Fibroblast of mammary gland (primary cell): ENCODE data around the gene MRPL43.

ENCODE experiments used
- DNase-seq: peaks from one replicate; pipeline ENCODE4 v3.0.0-alpha.2; 2010; ENCODE audit warnings: low read depth
- H3K4me3 ChIP-seq: 2 replicates; pipeline ENCODE4 v1.5.1; 2011; ENCODE audit warnings: low read depth, mild to moderate bottlenecking, low read length, moderate library complexity; ENCODE audit not compliant: control insufficient read depth
- CTCF ChIP-seq: conservative IDR thresholded peaks from 2 replicates; pipeline ENCODE4 v1.5.1; 2011; ENCODE audit warnings: low read depth, low read length, inconsistent platforms; ENCODE audit not compliant: control insufficient read depth, insufficient read depth

MRPL43 gene

GRCh38 chr10:101027106-101027720 is 39.9 kb upstream of the MRPL43 start:
- DNase-seq, result no peak
- no peak for TF ChIP-seq CTCF
- H3K4me3 ChIP-seq, result no peak overlapping the region

- no peak overlapping the region for H3K4me3 ChIP-seq
- no peak for DNase-seq
- TF ChIP-seq CTCF, result no peak
Measured at GRCh38 chr10:101022967-101023705, 35.8 kb upstream of the MRPL43 start.

DNA sequence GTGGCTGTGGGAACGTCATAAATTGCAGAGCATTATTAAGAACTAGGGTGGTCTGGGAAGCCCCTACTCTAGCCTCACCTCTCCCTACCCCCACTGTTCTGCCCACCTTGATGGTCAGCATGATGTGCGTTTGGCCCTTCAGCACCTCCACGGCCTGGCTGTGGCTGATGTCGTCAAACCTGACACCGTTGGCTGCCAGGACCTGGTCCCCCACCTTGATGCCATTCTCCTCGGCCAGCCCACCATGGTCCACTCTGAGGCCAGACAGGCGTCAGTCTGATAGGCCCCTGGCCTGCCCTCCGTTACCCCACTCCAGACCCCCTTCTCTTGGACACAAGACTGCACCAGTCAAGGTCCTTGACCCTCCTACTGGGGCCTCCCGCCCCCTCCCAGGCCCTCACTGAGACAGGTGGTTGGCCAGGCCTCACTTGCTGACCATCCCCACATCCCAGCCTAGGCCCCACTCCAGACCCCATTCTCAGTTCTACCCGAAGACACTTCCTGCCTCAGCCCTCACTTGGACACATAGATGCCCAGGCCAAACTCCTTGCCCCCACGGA is 34.5 kb upstream of the MRPL43 start:
- H3K4me3 ChIP-seq, result no peak overlapping the region
- no peak for DNase-seq
- TF ChIP-seq CTCF, result no peak

DNA sequence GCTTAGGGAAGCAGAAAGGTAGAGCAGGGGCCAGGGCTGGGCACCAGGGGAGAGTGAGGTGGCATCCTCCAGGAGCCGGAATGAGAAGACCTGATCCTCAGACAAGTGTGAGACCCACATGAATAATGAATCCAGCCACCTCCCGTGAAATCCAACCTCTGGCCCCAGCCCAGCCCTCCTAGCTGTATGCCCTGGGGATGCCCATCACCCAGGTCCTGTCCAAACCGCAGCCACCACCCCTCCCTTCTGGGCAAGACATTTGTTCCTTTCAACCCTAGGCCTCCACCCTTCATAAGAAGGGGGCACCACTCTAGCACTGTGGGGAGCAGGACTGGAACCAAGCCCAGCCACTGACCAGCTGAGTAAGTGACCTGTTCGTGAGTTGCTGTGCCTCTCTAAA is 33.9 kb upstream of the MRPL43 start:
- H3K4me3 ChIP-seq, result no peak overlapping the region
- no peak for DNase-seq
- TF ChIP-seq CTCF, result no peak

DNA sequence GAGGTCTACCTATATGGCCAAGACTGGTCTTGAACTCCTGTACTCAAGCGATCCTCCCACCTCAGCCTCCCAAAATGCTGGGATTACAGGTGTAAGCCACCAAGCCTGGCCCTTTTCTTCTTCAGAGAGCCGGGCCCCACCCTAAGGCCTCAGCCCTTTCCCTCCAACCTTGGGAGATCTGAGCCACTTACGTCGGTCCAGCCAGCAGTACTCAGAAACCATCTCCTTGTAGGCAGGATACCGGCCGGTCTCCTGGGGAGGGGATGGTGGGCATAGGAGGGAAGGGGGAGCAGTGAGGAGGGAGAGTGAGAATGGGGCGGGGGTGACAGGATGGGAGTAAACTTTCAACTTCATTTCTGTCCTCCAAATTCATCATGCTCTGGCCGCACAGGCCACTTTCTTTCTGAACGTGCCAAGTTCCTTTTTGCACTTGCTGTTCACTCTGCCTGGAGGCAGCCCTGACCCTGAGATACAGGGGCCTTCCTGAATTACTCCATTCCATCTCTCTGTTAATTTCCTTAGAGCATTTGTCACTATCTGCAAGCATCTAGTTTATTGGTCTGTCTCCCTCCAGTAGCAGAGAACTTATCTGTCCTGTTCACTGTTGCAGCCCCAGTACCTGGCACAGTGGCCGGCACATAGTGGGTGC is 33.3 kb upstream of the MRPL43 start:
- H3K4me3 ChIP-seq, result no peak overlapping the region
- TF ChIP-seq CTCF, result no peak
- no peak for DNase-seq

GRCh38 chr10:101019440-101019703 is 32.1 kb upstream of the MRPL43 start:
- no peak for TF ChIP-seq CTCF
- H3K4me3 ChIP-seq, result no peak overlapping the region
- DNase-seq, result no peak
